Fibroblast of mammary gland (primary cell): ENCODE results near the gene RBMS3.

ENCODE experiments used
- DNase-seq: peaks from one replicate; pipeline ENCODE4 v3.0.0-alpha.2; 2010; ENCODE audit warnings: low read depth
- H3K4me3 ChIP-seq: 2 replicates; pipeline ENCODE4 v1.5.1; 2011; ENCODE audit warnings: low read depth, mild to moderate bottlenecking, low read length, moderate library complexity; ENCODE audit not compliant: control insufficient read depth
- TF ChIP-seq, protein P1 (sequence below): conservative IDR thresholded peaks from 2 replicates; pipeline ENCODE4 v1.5.1; 2011; ENCODE audit warnings: low read depth, low read length, inconsistent platforms; ENCODE audit not compliant: control insufficient read depth, insufficient read depth

The RBMS3 gene

DNA sequence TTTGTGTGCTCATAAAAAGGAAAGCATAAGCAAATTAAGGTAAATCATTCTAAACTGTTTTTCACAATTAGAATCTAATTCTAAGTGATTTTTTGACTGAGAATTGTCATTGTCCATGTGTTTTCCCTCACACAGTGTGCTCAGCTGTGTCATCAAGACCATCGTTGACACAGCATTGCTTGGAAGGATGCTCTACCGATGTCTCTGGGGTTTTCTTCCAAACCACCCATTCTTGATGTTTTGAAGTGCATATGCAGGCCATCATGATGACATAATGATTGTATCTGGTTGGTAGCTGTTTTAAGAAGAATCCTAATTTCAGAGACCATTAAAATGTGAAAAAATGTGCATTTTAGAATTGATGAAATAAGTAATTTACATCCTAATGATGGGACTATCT is 347.9 kb downstream of the RBMS3 start:
- TF ChIP-seq, protein P1, sequence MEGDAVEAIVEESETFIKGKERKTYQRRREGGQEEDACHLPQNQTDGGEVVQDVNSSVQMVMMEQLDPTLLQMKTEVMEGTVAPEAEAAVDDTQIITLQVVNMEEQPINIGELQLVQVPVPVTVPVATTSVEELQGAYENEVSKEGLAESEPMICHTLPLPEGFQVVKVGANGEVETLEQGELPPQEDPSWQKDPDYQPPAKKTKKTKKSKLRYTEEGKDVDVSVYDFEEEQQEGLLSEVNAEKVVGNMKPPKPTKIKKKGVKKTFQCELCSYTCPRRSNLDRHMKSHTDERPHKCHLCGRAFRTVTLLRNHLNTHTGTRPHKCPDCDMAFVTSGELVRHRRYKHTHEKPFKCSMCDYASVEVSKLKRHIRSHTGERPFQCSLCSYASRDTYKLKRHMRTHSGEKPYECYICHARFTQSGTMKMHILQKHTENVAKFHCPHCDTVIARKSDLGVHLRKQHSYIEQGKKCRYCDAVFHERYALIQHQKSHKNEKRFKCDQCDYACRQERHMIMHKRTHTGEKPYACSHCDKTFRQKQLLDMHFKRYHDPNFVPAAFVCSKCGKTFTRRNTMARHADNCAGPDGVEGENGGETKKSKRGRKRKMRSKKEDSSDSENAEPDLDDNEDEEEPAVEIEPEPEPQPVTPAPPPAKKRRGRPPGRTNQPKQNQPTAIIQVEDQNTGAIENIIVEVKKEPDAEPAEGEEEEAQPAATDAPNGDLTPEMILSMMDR = no peak
- no peak for DNase-seq
- H3K4me3 ChIP-seq = no peak overlapping the region

DNA sequence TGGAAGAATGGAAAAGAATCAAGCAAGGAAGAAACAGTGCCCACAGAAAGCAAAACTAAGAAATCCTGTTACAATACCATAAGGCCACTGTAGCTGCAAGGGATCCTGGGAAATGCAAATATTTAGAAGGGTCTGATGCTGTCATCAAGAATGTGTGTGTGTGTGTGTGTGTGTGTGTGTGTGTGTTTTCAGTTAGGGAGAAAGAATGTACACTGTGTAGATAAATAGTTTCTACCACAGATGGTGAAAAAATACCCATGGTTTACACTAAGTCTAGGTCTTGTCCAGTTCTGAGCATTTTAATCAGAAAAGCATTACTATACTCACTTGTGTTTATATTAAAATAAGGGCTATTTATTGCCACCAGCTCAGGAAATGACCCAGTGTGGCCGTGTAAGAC is 355.0 kb downstream of the RBMS3 start:
- TF ChIP-seq, protein P1 = no peak
- DNase-seq = no peak
- no peak overlapping the region for H3K4me3 ChIP-seq

DNA sequence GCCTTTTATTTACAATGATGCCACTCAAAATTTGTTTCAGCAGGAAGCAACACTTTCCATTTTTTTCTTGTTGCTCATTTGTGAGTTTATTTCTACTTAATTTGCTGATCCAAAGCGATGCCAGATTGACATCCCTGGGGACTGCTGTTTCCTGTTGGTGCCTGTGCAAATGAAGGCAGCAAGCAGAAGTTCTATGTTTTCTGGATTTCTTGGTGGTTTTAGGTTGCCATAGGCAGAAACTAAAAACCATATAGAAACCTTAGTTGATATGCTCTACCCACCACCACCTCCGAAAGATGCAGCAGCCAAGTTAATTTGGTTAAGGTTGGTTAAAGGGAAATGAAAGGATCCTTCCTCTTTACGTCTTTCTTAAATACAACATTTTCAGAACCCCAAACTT is 356.2 kb downstream of the RBMS3 start:
- no peak overlapping the region for H3K4me3 ChIP-seq
- TF ChIP-seq, protein P1 = no peak
- DNase-seq = peak; percentile 15

DNA sequence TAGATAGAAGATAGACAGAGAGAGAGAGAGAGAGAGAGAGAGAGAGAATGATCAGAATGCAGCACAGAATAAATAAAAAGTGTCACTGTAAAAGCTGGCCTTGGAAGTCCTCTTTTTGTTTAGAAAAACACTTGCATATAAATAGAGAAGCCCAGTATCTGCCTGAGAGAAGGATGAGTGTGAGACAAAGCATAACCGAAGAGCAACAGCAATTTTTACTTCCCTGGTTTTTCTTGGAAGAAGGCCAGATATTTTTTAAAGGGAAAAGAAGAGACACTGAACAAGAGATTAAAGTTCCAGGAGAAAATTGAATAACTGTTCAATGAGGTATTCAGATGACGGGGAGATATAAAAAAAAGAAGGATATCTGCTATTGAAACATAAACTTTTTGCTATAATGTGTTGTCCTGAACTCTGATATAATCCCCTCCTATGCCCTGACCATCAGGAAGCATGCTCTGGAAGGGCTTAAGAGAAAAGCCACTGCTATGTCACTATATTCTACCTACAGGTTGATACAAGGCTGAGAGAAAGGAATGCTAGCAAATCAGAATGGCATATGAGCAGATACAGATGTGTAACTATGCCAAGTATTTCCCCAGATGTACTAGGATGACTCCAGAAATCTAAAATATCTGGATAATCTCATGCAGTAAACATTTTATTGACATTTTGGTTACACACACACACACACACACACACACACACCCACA is 358.9 kb downstream of the RBMS3 start:
- no peak for DNase-seq
- TF ChIP-seq, protein P1 = no peak

DNA sequence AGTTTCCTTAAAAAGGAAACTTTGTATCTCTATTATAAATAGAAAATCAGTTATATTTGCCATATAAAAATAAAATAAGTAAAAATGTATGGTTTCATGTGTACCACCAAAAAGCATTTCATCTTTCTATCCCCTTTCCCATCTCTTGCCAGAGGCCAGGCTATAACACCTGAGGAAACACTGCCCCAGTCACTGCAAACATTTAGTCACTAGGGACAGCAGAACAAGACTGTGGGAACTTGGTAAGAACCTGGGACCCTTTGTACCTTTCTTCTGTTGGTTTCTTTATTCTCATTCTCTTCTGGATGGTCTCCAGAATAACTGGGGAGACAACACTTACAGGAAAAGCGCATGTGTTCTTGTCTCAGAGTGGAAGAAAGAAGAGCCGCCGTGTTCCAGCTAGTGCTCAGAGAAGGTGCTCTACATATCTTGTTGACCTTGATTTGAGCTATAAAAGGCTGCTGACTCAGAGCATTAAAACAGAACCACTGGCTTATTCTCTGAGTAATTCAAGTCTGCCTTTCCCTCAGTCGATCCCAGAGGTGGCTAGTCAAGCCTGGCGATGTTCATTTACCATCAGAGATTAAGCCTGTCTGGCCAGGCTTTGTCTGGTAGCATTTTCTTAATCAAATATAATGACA is 361.6 kb downstream of the RBMS3 start:
- DNase-seq = peak; percentile 71
- no peak overlapping the region for H3K4me3 ChIP-seq
- TF ChIP-seq, protein P1 = no peak

More for the DNA sequence above, 358.9 kb downstream of the RBMS3 start:
- no peak overlapping the region for H3K4me3 ChIP-seq

DNA sequence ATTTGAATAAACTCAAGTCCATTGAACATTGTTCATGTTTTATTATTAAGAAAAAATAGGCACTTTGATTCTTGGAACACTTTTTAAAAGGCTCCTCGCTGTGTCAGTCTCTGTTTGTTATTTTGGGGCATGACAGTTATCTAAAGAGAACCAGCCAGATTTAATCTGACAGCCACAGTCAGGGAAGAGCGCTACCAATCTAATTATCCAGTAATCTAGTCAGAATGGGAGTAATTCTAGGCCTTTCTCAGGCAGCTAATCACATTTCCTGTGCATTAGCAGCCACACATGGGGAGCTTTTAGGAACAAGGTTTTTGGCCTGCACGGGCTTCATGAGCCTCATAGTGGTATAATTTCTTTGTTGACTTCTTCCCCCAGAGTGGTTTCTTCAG is 362.2 kb downstream of the RBMS3 start:
- H3K4me3 ChIP-seq = no peak overlapping the region
- no peak for DNase-seq
- TF ChIP-seq, protein P1 = no peak

DNA sequence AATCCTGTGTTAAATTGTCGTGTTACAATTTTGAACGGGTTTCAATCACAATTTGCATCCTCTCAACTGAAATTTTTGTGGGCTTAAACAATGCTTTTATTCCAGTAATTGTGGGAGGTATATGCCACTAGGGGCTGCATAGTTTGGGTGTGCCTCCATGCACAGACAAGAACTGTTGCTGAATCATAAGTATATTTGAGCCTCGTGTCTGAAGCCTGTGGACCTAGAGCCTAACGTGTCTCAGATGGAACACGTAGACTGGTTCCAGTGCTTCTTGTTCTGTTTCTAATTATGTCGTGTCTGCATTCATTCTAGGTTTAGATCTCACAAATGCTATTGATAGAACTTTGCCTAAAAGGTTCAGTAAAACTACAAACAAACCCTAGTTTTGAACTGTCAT is 363.4 kb downstream of the RBMS3 start:
- no peak overlapping the region for H3K4me3 ChIP-seq
- TF ChIP-seq, protein P1 = peak; percentile 16
- peak; percentile 71 for DNase-seq
